GM21367 (cell line): ENCODE results near the gene PBX1.

Experiments used
- ATAC-seq: cut with Tn5 transposase; IDR thresholded peaks from one replicate; pipeline ENCODE4 v1.9.1; 2021; ENCODE audit not compliant: unreplicated experiment

Gene PBX1

GRCh38 chr1:164664127-164664526, 105.1 kb downstream of the PBX1 start:
- ATAC-seq = no peak

DNA sequence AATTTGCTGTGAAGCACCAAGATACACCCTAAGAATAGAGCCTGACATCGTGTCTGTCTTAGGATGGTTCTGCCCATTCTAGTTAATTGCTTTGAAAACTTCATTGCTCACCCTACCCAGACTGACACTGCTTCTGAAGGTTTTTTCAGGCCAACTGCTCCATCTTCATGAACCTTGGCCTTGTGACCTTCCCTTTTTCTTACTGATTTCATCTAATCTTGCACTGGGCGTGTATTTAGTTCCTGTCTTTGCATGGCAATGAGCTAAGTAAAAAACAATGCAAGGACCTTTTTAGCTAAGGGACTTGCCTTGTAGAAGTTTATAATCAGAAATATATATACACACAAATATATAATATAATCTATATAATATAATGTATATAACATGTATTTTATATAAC, 108.0 kb downstream of the PBX1 start:
- ATAC-seq = no peak

GRCh38 chr1:164667600-164667999, 108.6 kb downstream of the PBX1 start:
- ATAC-seq = no peak

DNA sequence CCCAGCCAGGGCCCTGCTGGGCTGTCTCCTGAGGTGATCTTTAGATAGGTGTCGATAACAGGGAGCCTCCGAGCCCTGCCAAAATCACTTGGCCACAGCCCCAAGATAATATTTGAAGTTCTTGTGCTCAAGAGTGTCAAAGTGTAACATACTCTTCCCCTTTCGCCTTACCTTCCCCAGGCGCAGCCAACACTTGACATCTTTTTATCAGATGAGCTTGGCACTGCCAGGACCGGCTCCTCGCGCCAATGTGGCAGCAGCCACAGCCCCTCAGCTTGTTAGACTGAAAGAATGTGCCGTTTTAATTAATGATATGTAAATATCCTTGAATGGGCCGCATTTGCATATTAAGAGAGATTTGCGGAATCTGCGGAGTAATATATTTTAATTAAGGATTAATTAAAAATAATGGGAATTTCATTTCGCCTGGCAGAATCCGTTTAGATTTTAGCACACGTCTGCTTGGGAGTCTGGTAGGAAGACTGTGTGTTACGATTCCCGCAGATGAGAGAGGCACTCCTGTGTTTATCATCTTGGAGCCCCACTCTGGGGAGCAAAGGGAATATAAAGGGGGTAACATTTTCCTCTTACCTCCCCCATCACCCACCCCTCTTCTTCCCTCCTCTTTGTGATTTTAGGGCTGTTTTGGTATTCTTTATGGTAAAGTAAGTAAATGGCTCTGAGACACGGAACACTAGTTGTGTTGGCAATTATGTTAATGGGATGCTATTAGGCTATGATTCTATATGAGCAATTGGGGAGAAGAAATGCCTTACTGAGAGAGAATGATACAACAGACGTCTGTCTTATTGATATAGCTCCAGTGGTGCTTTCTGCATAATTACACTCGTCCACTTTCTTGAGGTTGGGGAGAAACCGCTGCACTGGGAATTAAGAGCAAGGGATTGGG, 109.8 kb downstream of the PBX1 start:
- ATAC-seq = no peak

DNA sequence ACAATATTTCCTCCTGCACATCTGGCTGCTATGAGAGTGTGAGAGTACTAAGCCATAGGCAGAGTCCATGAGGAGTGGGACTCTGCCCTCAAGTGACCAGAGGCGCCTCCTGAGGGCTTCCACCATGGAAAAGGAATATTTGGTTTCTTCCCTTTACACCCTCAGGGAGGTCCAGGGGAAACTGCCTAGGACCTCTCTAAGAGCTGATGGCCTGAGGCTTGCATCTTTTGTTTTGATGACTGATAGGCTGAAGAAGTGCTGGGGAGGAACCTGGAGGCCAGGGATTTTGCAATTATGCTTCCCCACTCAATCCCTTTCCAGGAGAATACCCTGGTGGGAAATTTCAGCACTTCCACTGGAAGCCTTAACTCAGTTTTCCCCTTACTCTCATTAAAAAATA, 111.0 kb downstream of the PBX1 start:
- no peak for ATAC-seq

GRCh38 chr1:164670786-164671185, 111.8 kb downstream of the PBX1 start:
- ATAC-seq = no peak

GRCh38 chr1:164671323-164671965, 112.5 kb downstream of the PBX1 start:
- ATAC-seq = no peak

- no peak for ATAC-seq
Observed at GRCh38 chr1:164671966-164672571, 113.1 kb downstream of the PBX1 start.

DNA sequence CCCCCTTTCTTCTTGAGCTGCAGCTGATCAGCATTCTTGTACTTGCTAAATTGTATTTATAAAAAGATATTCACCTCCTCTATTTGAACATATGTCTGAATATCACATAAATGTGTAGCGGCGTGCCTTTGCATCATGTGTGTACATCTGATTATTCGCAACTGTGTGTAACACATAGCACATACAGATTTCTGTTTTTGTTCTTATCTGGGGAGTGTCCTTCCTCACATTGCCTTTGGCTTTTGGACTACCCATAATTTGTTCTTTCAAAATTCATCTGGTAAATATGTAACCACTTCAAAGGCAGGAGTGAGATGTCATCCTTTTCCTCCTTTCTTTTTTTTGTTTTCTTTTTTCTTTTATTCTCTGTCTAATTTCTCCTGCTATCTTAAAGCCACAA, 113.6 kb downstream of the PBX1 start:
- ATAC-seq = no peak

- ATAC-seq = no peak
Observed at GRCh38 chr1:164673584-164674214, 114.7 kb downstream of the PBX1 start.

- no peak for ATAC-seq
Observed at GRCh38 chr1:164675342-164675904, 116.4 kb downstream of the PBX1 start.

DNA sequence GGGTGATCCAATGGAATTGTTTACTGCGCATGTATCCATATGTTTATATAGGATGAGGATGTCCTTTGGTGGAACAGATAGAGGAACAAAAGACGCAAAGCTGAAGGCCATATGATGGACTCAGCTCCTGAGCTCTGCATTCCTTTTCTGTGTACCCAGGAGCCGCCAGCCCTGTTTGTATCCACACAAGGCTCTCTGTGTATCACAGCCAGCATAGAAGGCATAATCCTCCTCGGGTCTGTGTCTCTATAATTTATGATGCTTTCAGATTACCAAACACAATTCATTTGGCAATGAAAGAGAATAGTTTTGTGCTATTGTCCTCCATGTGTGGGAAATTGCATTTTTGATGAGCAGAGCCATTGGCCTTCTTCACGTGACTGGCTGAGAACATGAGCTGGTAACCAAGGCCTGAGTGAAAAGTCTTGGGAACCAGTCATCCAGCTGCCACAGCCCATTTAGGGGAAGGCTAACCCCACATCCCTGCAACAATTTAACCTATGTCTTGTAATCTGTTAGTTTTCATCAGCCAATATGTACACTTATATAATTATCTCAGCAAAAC, 119.2 kb downstream of the PBX1 start:
- ATAC-seq = no peak

DNA sequence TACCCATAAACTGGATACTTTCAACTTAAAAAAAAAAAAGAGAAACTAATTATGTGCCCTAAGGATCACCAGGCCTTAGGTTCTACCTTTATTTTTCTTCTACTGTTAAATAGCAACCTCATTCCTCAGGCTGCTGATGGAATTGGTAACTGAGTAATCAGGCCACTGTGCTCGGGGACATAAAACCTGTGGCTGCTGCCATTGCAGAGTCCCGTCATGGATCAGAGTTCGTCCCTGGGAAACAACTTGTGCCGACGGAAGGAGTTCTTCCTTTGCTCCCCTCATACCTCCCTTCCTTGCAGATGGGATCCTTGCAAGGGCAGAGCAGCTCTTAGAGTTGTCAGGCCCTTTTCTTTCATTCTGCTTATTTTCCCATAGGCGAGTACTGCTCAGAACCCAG, 123.6 kb downstream of the PBX1 start:
- ATAC-seq = no peak

DNA sequence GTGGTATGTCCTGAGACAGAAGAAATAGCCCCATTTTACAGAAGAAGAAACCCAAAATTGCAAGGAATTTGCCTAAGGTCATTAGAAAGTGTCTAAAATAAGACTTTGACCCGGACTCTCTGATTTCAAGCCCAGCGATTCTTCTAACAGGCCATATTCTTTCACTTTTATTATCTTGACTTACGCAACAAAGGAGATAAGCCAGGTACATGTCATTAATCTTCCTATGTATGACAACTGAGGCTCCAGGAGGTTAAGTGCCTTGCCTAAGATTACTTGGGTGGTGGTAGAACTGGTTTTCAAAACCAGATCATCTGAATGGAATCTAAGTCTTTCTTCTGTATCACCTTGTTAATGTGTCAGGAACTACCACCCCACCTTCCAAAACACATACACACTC, 124.3 kb downstream of the PBX1 start:
- ATAC-seq = no peak

DNA sequence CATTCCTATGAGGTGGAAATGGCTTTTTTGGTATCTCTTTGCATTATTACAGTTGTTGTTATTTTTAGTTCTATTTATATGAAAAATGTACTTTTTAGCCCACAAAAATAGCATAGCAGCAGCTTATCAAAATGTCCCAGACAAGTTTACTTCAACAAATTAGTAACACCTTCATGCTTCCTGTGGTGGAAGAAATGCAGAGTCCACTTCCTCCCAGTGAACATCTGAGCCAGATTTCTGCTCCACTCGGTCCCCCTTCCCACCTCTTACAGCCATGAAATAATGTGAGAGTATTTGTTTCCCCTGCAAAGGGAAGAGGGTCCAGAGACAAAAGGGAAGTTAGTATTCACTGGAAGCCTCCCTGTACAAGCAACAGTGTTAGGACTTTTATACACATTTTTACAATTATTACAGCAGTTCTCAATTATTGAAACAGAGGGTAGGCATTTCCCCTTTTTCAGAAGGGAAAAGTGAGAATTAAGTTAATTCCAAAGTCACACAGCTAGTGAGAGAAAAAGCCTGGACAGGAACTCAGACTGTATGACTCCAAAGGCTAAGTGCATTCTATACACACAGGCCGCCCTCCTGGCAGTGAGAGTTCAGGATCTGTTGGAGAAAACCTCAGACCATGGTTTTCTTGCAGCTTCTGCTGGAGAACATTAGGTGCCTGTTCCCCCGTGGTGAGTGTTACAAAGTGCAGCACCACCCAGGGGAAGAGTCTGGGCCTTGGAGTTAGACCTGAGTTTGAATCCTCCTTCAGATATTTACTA, 126.5 kb downstream of the PBX1 start:
- ATAC-seq = no peak

GRCh38 chr1:164687777-164688176, 128.8 kb downstream of the PBX1 start:
- no peak for ATAC-seq

- no peak for ATAC-seq
Observed at GRCh38 chr1:164688791-164689190, 129.8 kb downstream of the PBX1 start.

DNA sequence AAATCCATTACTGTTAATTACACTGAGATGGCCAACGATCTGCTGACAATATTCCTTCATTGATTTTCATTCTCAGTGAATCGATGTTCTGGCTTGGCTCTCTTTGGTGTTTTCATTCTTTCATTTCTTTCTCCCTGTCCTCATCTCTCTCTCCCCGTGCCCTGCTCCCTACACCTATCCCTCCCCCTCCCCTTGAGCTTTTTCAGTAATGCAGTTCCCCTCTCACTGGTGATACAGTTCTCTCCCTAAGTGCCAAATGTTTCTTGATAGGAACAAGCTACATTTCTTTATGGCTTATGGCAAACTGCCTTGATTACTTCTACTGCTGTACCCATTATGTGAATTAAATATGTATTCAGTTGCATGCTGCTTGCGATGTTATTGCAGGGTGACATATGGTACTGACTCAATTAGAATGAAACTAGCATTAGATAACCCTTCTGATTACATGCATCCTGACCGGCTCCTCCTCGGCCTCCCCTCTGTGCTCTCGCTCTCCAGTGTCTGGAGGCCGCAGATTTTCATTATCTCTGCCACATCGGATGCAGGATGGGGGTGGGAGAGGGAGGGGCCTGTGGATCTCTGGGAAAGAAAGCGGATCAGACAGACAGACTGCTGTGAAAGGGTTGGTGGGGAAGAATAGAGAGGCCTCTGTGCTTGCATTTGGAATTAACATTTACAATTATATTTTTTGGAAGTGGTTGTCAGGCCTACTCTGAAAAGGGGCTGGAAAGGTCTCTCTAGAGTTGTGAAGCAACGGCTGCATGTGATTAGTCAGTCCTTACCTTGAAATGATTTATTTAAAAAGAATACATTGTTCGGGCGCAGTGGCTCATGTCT, 130.9 kb downstream of the PBX1 start:
- ATAC-seq = no peak

DNA sequence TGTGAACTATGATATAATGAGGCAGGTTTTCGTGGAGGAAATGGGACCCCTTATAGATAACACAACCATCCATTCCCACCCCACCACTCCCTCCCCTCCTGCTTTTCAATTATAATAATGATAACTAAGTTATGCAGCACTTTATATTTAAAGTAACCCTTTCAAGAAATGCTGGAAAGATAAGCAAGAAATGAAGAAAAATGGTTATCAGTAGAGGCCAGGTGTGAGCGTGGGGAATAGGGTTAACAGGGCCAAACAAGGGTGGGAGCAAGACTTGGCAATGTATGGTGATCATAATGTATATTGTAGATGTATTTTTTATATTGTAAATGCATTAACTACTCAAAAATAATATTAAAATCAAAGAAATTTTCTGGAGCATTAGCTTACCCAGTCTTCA, 133.4 kb downstream of the PBX1 start:
- ATAC-seq = no peak
